ENCODE data around the gene FBXL17. TPM values are rescaled to one million over a fixed set of nuclear protein-coding genes. Genes with fewer than 3 reads are reported as not detected.

FBXL17 gene
- total RNA-seq, 5 donors from 2014 or later (not counting 1 experiment from before 2014, with no cell fraction given), result 20.4 to 30.1 (median 22.1) TPM

DNA sequence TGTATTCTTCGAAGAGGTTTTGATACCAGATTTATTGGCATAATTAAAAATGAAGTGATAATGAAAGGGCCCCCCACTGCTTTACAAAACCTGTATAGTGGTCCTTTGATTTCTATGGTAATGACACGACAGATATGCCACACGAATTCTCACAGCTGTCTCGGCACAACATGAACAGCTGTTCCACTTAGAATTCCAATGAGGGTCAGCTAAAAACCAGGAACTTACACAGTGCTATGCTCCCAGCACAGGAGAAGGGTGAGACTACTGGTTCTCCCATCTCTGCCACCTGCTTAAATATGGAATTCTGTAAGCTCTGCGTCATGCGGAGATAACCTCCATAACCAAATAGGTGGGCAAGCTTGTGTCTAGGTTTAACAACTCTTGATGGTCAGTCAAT is 528.2 kb downstream of the FBXL17 start:
- Histone ChIP-seq H3K9me3 (no peaks in the 10 kb centered on the region), H3K36me3 (ENCODE audit: control insufficient read depth in 2 of 2, extremely low read depth in 1 of 2, insufficient read depth in 1 of 2, low read length in 1 of 2) (no peaks in the 10 kb centered on the region), H3K27ac (ENCODE audit: low read length) (no peak overlapping the region), H3K27me3 (replicated peaks in 1 of 2; ENCODE audit: control insufficient read depth in 2 of 2, extremely low read depth in 1 of 2, insufficient read depth in 2 of 2, low read length in 1 of 2) (no peaks in the 10 kb centered on the region), H3K4me3 (ENCODE audit: control insufficient read depth in 1 of 2, extremely low read depth in 1 of 2, low read length in 1 of 2) (no peak overlapping the region), H3K4me1 (ENCODE audit: control insufficient read depth in 1 of 2, extremely low read depth in 1 of 2, insufficient read depth in 2 of 2, low read length in 2 of 2) (no peaks in the 10 kb centered on the region)
- ChIA-PET CTCF (interaction anchor here in 1 of 2 donors (0.5 kb wide), 1 partner anchor 18 kb away, joined by 3 read pairs; no protein-coding TSS in a partner anchor), POLR2A (no interaction called here)
- Mint-ChIP-seq H3K27ac (no peak overlapping the region), H3K4me1 (no peaks in the 10 kb centered on the region), H3K36me3 (no peaks in the 10 kb centered on the region), H3K4me3 (no peak overlapping the region), H3K9me3 (no peaks in the 10 kb centered on the region), H3K27me3 (no peaks in the 10 kb centered on the region)
- no peak for ATAC-seq (replicated peaks in 1 of 4)
- 100% methylated on average over 1 of the region's 6 CpGs for WGBS (ENCODE audit: insufficient coverage)
- DNase-seq, result no peak

DNA sequence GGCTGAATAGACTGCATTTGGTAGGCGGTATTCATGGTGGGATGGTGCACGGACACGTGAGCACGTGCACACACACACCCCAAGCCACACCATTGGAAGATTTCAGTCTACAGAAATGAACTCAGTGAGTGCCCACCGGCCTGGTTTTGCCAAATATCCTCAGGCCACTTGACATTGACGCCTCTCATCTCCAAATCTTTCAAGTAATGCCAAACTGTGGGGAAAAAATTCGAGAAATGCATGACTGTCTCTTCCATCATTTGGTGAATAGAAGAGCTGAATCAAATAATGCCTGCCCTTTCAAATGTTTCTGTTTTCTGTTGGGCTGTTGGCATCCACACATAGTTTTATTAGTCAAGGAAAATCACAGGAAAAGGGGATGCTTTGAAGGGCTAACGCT is 528.9 kb downstream of the FBXL17 start:
- no peak overlapping the region for H3K4me3 ChIP-seq (ENCODE audit: control insufficient read depth in 1 of 2, extremely low read depth in 1 of 2, low read length in 1 of 2)
- POLR2A ChIA-PET, result interaction anchor here in 1 of 2 donors (0.6 kb wide), 1 partner anchor 17 kb away, joined by 3 read pairs; no protein-coding TSS in a partner anchor
- H3K27ac Mint-ChIP-seq, result no peak overlapping the region
- H3K27me3 Mint-ChIP-seq, result no peaks in the 10 kb centered on the region
- CTCF ChIA-PET, result no interaction called here
- no peak overlapping the region for H3K27ac ChIP-seq (ENCODE audit: low read length)
- no peaks in the 10 kb centered on the region for H3K9me3 Mint-ChIP-seq
- ATAC-seq (replicated peaks in 1 of 4) (no peak), DNase-seq (no peak)
- H3K36me3 Mint-ChIP-seq, result no peaks in the 10 kb centered on the region
- H3K4me1 ChIP-seq (ENCODE audit: control insufficient read depth in 1 of 2, extremely low read depth in 1 of 2, insufficient read depth in 2 of 2, low read length in 2 of 2), result no peaks in the 10 kb centered on the region
- H3K27me3 ChIP-seq (replicated peaks in 1 of 2; ENCODE audit: control insufficient read depth in 2 of 2, extremely low read depth in 1 of 2, insufficient read depth in 2 of 2, low read length in 1 of 2), result no peaks in the 10 kb centered on the region
- no peaks in the 10 kb centered on the region for H3K9me3 ChIP-seq
- no peaks in the 10 kb centered on the region for H3K4me1 Mint-ChIP-seq
- H3K4me3 Mint-ChIP-seq, result no peak overlapping the region
- WGBS (ENCODE audit: insufficient coverage), result no CpG with 5 or more reads among the region's 8 CpGs
- no peaks in the 10 kb centered on the region for H3K36me3 ChIP-seq (ENCODE audit: control insufficient read depth in 2 of 2, extremely low read depth in 1 of 2, insufficient read depth in 1 of 2, low read length in 1 of 2)

DNA sequence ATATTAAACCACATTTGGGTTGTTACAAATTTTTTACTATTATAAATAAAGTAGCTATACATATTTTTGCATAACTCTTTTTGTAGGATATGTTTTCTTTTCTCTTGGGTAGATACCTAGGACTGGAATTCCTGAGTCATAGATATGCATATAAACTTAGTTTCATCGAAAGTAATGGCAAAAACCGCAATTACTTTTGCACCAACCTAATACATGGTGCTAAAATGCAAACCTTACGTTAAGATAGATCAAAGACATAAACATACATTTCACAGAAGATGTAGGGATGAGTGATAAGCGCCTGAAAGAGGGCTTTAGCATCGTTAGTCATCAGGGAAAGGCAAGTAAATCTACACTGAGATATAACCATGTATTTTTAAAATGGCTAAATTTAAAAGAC is 532.8 kb downstream of the FBXL17 start:
- H3K36me3 Mint-ChIP-seq, result no peaks in the 10 kb centered on the region
- DNase-seq (no peak), ATAC-seq (replicated peaks in 1 of 4) (no peak)
- ChIA-PET POLR2A (no interaction called here), CTCF (interaction anchor here in 1 of 2 donors (0.6 kb wide), 1 partner anchor 177 kb away, joined by 3 read pairs; no protein-coding TSS in a partner anchor)
- peaks cover 0 to 4% (median 0%) of the 10 kb centered on the region in 3 donors for H3K9me3 Mint-ChIP-seq
- H3K4me1 ChIP-seq (ENCODE audit: control insufficient read depth in 1 of 2, extremely low read depth in 1 of 2, insufficient read depth in 2 of 2, low read length in 2 of 2), result no peaks in the 10 kb centered on the region
- H3K27ac ChIP-seq (ENCODE audit: low read length), result no peak overlapping the region
- WGBS (ENCODE audit: insufficient coverage), result no CpG with 5 or more reads among the region's 5 CpGs
- no peaks in the 10 kb centered on the region for H3K36me3 ChIP-seq (ENCODE audit: control insufficient read depth in 2 of 2, extremely low read depth in 1 of 2, insufficient read depth in 1 of 2, low read length in 1 of 2)
- H3K4me3 ChIP-seq (ENCODE audit: control insufficient read depth in 1 of 2, extremely low read depth in 1 of 2, low read length in 1 of 2), result no peak overlapping the region
- H3K4me1 Mint-ChIP-seq, result no peaks in the 10 kb centered on the region
- no peak overlapping the region for H3K4me3 Mint-ChIP-seq
- peaks cover 2 to 4% of the 10 kb centered on the region in 2 donors for H3K27me3 Mint-ChIP-seq
- H3K27ac Mint-ChIP-seq, result no peak overlapping the region
- H3K9me3 ChIP-seq, result no peaks in the 10 kb centered on the region
- no peaks in the 10 kb centered on the region for H3K27me3 ChIP-seq (replicated peaks in 1 of 2; ENCODE audit: control insufficient read depth in 2 of 2, extremely low read depth in 1 of 2, insufficient read depth in 2 of 2, low read length in 1 of 2)

DNA sequence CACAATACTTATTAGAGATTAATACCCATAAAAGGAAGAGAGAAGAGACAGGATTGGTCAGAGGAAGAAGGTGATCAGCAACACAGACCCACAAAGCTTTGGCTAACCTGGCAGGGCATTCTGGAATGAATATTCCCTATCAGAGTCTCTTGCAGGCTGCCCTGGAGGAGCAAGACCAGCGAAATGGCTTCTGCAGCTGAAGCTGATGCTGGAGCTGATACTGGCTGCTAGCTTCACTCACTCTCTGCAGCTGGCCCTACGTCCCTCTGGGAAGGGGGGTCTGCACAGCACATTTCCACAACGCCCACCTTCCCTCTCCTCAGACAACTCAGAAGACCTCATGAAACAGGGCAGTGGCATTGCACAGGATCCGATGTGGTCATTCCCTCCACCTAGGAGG is 541.3 kb downstream of the FBXL17 start:
- Mint-ChIP-seq H3K9me3 (no peaks in the 10 kb centered on the region), H3K4me3 (no peak overlapping the region), H3K36me3 (no peaks in the 10 kb centered on the region), H3K27ac (no peak overlapping the region), H3K4me1 (no peaks in the 10 kb centered on the region), H3K27me3 (peaks cover 13 to 19% of the 10 kb centered on the region in 2 donors)
- DNase-seq (no peak), ATAC-seq (replicated peaks in 1 of 4) (no peak)
- CTCF ChIA-PET, result no interaction called here
- no peaks in the 10 kb centered on the region for H3K36me3 ChIP-seq (ENCODE audit: control insufficient read depth in 2 of 2, extremely low read depth in 1 of 2, insufficient read depth in 1 of 2, low read length in 1 of 2)
- no peaks in the 10 kb centered on the region for H3K9me3 ChIP-seq
- peaks cover 0 to 9% of the 10 kb centered on the region in 2 experiments for H3K27me3 ChIP-seq (replicated peaks in 1 of 2; ENCODE audit: control insufficient read depth in 2 of 2, extremely low read depth in 1 of 2, insufficient read depth in 2 of 2, low read length in 1 of 2)
- WGBS (ENCODE audit: insufficient coverage), result 60% methylated on average over 2 of the region's 4 CpGs
- no peaks in the 10 kb centered on the region for H3K4me1 ChIP-seq (ENCODE audit: control insufficient read depth in 1 of 2, extremely low read depth in 1 of 2, insufficient read depth in 2 of 2, low read length in 2 of 2)
- POLR2A ChIA-PET, result no interaction called here
- no peak overlapping the region for H3K27ac ChIP-seq (ENCODE audit: low read length)
- H3K4me3 ChIP-seq (ENCODE audit: control insufficient read depth in 1 of 2, extremely low read depth in 1 of 2, low read length in 1 of 2), result no peak overlapping the region

DNA sequence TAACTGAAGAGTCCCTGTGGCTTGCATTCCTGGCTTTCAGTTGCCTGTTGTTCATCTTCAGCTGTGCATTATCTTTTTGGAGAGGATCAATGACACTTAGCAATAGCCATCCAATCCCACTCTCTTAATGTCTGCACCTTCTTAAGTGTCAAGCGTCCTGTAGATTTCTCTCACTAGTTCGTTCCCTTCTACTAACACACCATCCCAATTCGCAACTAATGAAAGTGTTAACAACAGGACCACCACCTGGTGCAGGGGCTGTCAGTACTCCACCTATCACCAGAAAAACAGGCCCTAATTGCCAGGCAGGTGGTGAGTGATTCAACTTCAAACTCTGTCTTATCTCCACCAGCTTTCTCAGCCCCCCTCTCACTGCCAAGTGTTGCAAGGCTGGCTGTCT is 541.7 kb downstream of the FBXL17 start:
- no peaks in the 10 kb centered on the region for H3K4me1 Mint-ChIP-seq
- ChIA-PET POLR2A (no interaction called here), CTCF (no interaction called here)
- no peak overlapping the region for H3K4me3 ChIP-seq (ENCODE audit: control insufficient read depth in 1 of 2, extremely low read depth in 1 of 2, low read length in 1 of 2)
- no peaks in the 10 kb centered on the region for H3K4me1 ChIP-seq (ENCODE audit: control insufficient read depth in 1 of 2, extremely low read depth in 1 of 2, insufficient read depth in 2 of 2, low read length in 2 of 2)
- H3K9me3 Mint-ChIP-seq, result no peaks in the 10 kb centered on the region
- H3K4me3 Mint-ChIP-seq, result no peak overlapping the region
- 73% methylated on average over 2 of the region's 3 CpGs for WGBS (ENCODE audit: insufficient coverage)
- ATAC-seq (replicated peaks in 1 of 4) (no peak), DNase-seq (no peak)
- no peaks in the 10 kb centered on the region for H3K36me3 ChIP-seq (ENCODE audit: control insufficient read depth in 2 of 2, extremely low read depth in 1 of 2, insufficient read depth in 1 of 2, low read length in 1 of 2)
- no peak overlapping the region for H3K27ac ChIP-seq (ENCODE audit: low read length)
- no peaks in the 10 kb centered on the region for H3K9me3 ChIP-seq
- H3K36me3 Mint-ChIP-seq, result no peaks in the 10 kb centered on the region
- H3K27me3 ChIP-seq (replicated peaks in 1 of 2; ENCODE audit: control insufficient read depth in 2 of 2, extremely low read depth in 1 of 2, insufficient read depth in 2 of 2, low read length in 1 of 2), result peaks cover 0 to 9% of the 10 kb centered on the region in 2 experiments
- peaks cover 13 to 19% of the 10 kb centered on the region in 2 donors for H3K27me3 Mint-ChIP-seq
- no peak overlapping the region for H3K27ac Mint-ChIP-seq

DNA sequence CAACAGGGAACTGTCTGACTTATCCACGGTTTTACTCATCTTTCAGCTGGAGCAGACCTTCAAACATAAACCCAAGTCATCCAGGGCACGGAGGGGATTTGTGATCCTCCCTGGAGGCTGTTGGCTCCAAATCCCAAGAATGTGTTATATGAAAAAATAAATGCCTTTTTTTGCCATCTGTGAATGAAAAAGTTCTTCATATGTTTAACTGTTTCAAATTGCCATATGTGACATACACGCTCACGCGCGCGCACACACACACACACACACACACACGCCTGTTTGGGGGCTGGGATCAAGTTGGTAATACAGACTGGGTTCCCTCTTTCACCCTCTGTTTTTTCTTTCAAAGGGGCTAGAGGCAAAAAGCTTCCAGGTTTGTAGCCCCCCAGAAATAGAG is 546.8 kb downstream of the FBXL17 start:
- Mint-ChIP-seq H3K4me3 (no peak overlapping the region), H3K9me3 (no peaks in the 10 kb centered on the region), H3K4me1 (no peaks in the 10 kb centered on the region), H3K36me3 (no peaks in the 10 kb centered on the region), H3K27me3 (no peaks in the 10 kb centered on the region), H3K27ac (no peak overlapping the region)
- Histone ChIP-seq H3K9me3 (no peaks in the 10 kb centered on the region), H3K27ac (ENCODE audit: low read length) (no peak overlapping the region), H3K27me3 (replicated peaks in 1 of 2; ENCODE audit: control insufficient read depth in 2 of 2, extremely low read depth in 1 of 2, insufficient read depth in 2 of 2, low read length in 1 of 2) (peaks cover 0 to 9% of the 10 kb centered on the region in 2 experiments), H3K36me3 (ENCODE audit: control insufficient read depth in 2 of 2, extremely low read depth in 1 of 2, insufficient read depth in 1 of 2, low read length in 1 of 2) (no peaks in the 10 kb centered on the region), H3K4me1 (ENCODE audit: control insufficient read depth in 1 of 2, extremely low read depth in 1 of 2, insufficient read depth in 2 of 2, low read length in 2 of 2) (no peaks in the 10 kb centered on the region), H3K4me3 (ENCODE audit: control insufficient read depth in 1 of 2, extremely low read depth in 1 of 2, low read length in 1 of 2) (no peak overlapping the region)
- no peak for ATAC-seq (replicated peaks in 1 of 4)
- ChIA-PET POLR2A (interaction anchor here in 1 of 2 donors (0.6 kb wide), 1 partner anchor 11 kb away, joined by 4 read pairs; no protein-coding TSS in a partner anchor), CTCF (no interaction called here)
- no CpG with 5 or more reads among the region's 8 CpGs for WGBS (ENCODE audit: insufficient coverage)
- DNase-seq, result no peak

DNA sequence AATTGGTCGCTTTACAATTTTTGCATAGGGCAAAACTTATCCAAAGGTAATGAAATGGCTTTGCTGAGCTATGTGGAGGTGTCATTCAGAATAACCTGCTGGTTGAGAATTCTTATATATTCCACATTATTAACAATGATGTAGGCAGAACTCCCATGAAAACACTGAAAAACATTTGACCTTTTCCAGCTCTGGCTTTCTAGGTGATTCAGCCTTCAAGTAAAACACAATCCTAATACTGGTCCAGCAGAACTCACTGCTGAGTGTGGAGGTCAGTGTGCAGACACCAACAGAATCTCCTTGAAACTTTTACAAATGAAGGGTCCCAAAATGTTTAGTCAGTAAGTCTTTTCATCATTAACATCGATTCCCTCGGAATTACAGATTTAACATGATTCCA is 549.2 kb downstream of the FBXL17 start:
- ATAC-seq (replicated peaks in 1 of 4) (no peak), DNase-seq (no peak)
- Mint-ChIP-seq H3K4me3 (no peak overlapping the region), H3K9me3 (no peaks in the 10 kb centered on the region), H3K36me3 (no peaks in the 10 kb centered on the region), H3K4me1 (no peaks in the 10 kb centered on the region), H3K27ac (no peak overlapping the region), H3K27me3 (no peaks in the 10 kb centered on the region)
- ChIA-PET CTCF (no interaction called here), POLR2A (interaction anchor here in 1 of 2 donors (0.7 kb wide), 1 partner anchor 86 kb away, joined by 3 read pairs; no protein-coding TSS in a partner anchor)
- H3K27ac ChIP-seq (ENCODE audit: low read length), result no peak overlapping the region
- no peak overlapping the region for H3K4me3 ChIP-seq (ENCODE audit: control insufficient read depth in 1 of 2, extremely low read depth in 1 of 2, low read length in 1 of 2)
- H3K9me3 ChIP-seq, result no peaks in the 10 kb centered on the region
- no CpG with 5 or more reads among the region's 3 CpGs for WGBS (ENCODE audit: insufficient coverage)
- no peaks in the 10 kb centered on the region for H3K4me1 ChIP-seq (ENCODE audit: control insufficient read depth in 1 of 2, extremely low read depth in 1 of 2, insufficient read depth in 2 of 2, low read length in 2 of 2)
- H3K27me3 ChIP-seq (replicated peaks in 1 of 2; ENCODE audit: control insufficient read depth in 2 of 2, extremely low read depth in 1 of 2, insufficient read depth in 2 of 2, low read length in 1 of 2), result peaks cover 0 to 2% of the 10 kb centered on the region in 2 experiments
- no peaks in the 10 kb centered on the region for H3K36me3 ChIP-seq (ENCODE audit: control insufficient read depth in 2 of 2, extremely low read depth in 1 of 2, insufficient read depth in 1 of 2, low read length in 1 of 2)
